NCI-H345 (cell line): Measurements from ENCODE around the gene CCDC102A.
"Not testable (repeated sequence)": the region's sequence is repeated elsewhere in the genome, so short reads cannot be mapped to it uniquely, and the experiment has no call there.

Experiments used
- DNase-seq: peaks from one replicate; lab custom pipeline; 2025; lab: John Stamatoyannopoulos, UW

CCDC102A gene

GRCh38 chr16:57500578-57501111, 35.7 kb downstream of the CCDC102A start:
- no peak for DNase-seq

- DNase-seq, result not testable (repeated sequence)
These were observed 36.4 kb downstream of the CCDC102A start for GRCh38 chr16:57499941-57500340.

- DNase-seq, result no peak
These were observed 38.3 kb downstream of the CCDC102A start for GRCh38 chr16:57498031-57498430.

GRCh38 chr16:57497121-57497520, 39.2 kb downstream of the CCDC102A start:
- no peak for DNase-seq

- no peak for DNase-seq
These were observed 42.6 kb downstream of the CCDC102A start for GRCh38 chr16:57493767-57494166.

GRCh38 chr16:57489229-57489628, 47.1 kb downstream of the CCDC102A start:
- no peak for DNase-seq

GRCh38 chr16:57486858-57487834, 49.2 kb downstream of the CCDC102A start:
- DNase-seq, result no peak

GRCh38 chr16:57485916-57486857, 50.2 kb downstream of the CCDC102A start, which contains the start of gene DOK4:
Gene DOK4 (minus strand): TSS chr16:57486493. CDS start chr16:57479507, 6,986 bp downstream.
- peak; percentile 44 for DNase-seq

- DNase-seq, result no peak
These were observed 51.1 kb downstream of the CCDC102A start for GRCh38 chr16:57485091-57485915.

- DNase-seq, result no peak
These were observed 51.8 kb downstream of the CCDC102A start for GRCh38 chr16:57484515-57485005.

GRCh38 chr16:57483725-57484514, 52.5 kb downstream of the CCDC102A start:
- DNase-seq, result no peak

- DNase-seq, result no peak
These were observed 53.4 kb downstream of the CCDC102A start for GRCh38 chr16:57482845-57483545.

- DNase-seq, result no peak
These were observed 55.0 kb downstream of the CCDC102A start for GRCh38 chr16:57481421-57481820.

GRCh38 chr16:57480754-57481230, 55.6 kb downstream of the CCDC102A start:
- DNase-seq, result no peak

- no peak for DNase-seq
These were observed 56.2 kb downstream of the CCDC102A start for GRCh38 chr16:57479976-57480753.

- no peak for DNase-seq
These were observed 57.0 kb downstream of the CCDC102A start for GRCh38 chr16:57479205-57479975.

- DNase-seq, result no peak
These were observed 57.8 kb downstream of the CCDC102A start for GRCh38 chr16:57478396-57479204.
